ENCODE results near the gene ZBTB46. TPM values are rescaled to one million over a fixed set of nuclear protein-coding genes. Genes with fewer than 3 reads are reported as not detected.

ZBTB46 gene
- total RNA-seq, 2 donors from 2014 or later, result 9.3 to 9.9 TPM

DNA sequence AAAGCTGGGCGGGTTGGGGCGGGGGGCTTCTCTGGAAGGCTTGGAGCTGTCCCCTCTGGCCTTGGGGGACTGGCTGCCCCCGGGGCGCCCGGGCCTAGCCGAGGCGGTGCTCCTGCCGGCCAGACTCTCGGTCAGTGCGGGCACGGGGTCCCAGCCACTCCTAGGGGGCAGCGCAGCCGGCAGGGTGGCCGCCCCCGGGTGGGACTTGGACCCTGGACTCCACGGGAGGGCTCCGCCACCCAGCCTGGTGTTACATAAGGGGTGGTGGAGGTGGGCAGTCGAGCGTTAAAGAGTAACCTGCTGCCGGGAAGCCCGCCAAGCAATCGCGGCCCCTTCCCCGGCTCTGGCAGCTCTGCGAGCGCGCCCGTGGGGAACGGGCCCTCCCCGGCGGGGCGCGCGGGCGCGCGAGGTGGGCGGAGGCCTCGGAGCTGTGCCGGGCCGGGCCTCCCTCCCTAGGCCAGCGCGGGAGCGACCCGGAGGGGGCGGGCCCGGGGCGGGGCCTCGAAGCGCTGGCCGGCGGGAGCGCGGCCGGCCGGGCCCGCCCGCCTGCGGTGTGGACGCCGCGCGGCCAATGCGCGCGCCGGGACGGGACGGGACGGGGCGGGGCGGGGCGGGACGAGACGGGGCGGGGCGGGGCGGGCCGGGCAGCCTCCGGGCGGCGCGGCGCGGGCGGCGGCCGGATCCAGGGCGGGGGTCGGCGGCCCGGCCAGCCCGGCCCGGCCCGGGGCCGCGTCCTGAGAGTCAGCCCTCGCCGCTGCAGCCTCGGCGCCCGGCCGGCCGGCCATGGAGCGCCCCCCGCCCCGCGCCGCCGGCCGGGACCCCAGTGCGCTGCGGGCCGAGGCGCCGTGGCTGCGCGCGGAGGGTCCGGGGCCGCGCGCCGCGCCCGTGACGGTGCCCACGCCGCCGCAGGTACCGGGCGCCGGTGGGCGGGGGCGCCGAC is 91.7 kb downstream of the ZBTB46 start, which contains the start of gene SLC2A4RG:
Gene SLC2A4RG, plus strand, starts transcription at position 647 of the 940 bp plus-strand sequence. Its CDS starts 137 bp downstream, at position 784.
- peaks cover 40% of the 10 kb centered on the region for H3K36me3 ChIP-seq
- H3K27me3 ChIP-seq (replicated peaks; ENCODE audit: insufficient read depth), result no peaks in the 10 kb centered on the region
- peak within 1 kb of the TSS; percentile 89 for H3K4me3 ChIP-seq
- peaks cover 17 to 24% of the 10 kb centered on the region in 2 donors for H3K4me1 ChIP-seq (ENCODE audit: control insufficient read depth in 1 of 2, low read depth in 2 of 2)
- ATAC-seq (ENCODE audit: insufficient number of reproducible peaks, low FRiP score, low read depth), result peak; percentile 56
- peak within 1 kb of the TSS; percentile 81 to 89 for H3K27ac ChIP-seq
- DNase-seq (ENCODE audit: low spot score), result no peak
- no peaks in the 10 kb centered on the region for H3K9me3 ChIP-seq
- TF ChIP-seq, protein P1, sequence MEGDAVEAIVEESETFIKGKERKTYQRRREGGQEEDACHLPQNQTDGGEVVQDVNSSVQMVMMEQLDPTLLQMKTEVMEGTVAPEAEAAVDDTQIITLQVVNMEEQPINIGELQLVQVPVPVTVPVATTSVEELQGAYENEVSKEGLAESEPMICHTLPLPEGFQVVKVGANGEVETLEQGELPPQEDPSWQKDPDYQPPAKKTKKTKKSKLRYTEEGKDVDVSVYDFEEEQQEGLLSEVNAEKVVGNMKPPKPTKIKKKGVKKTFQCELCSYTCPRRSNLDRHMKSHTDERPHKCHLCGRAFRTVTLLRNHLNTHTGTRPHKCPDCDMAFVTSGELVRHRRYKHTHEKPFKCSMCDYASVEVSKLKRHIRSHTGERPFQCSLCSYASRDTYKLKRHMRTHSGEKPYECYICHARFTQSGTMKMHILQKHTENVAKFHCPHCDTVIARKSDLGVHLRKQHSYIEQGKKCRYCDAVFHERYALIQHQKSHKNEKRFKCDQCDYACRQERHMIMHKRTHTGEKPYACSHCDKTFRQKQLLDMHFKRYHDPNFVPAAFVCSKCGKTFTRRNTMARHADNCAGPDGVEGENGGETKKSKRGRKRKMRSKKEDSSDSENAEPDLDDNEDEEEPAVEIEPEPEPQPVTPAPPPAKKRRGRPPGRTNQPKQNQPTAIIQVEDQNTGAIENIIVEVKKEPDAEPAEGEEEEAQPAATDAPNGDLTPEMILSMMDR (IDR thresholded peaks at IDR 0.05), result no peak

DNA sequence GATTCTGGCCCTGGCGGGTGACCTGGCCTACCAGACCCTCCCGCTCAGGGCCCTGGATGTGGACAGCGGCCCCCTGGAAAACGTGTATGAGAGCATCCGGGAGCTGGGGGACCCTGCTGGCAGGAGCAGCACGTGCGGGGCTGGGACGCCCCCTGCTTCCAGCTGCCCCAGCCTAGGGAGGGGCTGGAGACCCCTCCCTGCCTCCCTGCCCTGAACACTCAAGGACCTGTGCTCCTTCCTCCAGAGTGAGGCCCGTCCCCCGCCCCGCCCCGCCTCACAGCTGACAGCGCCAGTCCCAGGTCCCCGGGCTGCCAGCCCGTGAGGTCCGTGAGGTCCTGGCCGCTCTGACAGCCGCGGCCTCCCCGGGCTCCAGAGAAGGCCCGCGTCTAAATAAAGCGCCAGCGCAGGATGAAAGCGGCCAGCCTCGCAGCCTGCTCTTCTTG is 92.4 kb downstream of the ZBTB46 start:
- no peaks in the 10 kb centered on the region for H3K9me3 ChIP-seq
- DNase-seq (ENCODE audit: low spot score) (no peak), ATAC-seq (ENCODE audit: insufficient number of reproducible peaks, low FRiP score, low read depth) (no peak)
- TF ChIP-seq, protein P1 (IDR thresholded peaks at IDR 0.05), result no peak
- peak overlapping the region; percentile 89 for H3K4me3 ChIP-seq
- peaks cover 44% of the 10 kb centered on the region for H3K36me3 ChIP-seq
- peak overlapping the region; percentile 81 to 89 for H3K27ac ChIP-seq
- no peaks in the 10 kb centered on the region for H3K27me3 ChIP-seq (replicated peaks; ENCODE audit: insufficient read depth)
- peaks cover 17 to 24% of the 10 kb centered on the region in 2 donors for H3K4me1 ChIP-seq (ENCODE audit: control insufficient read depth in 1 of 2, low read depth in 2 of 2)

DNA sequence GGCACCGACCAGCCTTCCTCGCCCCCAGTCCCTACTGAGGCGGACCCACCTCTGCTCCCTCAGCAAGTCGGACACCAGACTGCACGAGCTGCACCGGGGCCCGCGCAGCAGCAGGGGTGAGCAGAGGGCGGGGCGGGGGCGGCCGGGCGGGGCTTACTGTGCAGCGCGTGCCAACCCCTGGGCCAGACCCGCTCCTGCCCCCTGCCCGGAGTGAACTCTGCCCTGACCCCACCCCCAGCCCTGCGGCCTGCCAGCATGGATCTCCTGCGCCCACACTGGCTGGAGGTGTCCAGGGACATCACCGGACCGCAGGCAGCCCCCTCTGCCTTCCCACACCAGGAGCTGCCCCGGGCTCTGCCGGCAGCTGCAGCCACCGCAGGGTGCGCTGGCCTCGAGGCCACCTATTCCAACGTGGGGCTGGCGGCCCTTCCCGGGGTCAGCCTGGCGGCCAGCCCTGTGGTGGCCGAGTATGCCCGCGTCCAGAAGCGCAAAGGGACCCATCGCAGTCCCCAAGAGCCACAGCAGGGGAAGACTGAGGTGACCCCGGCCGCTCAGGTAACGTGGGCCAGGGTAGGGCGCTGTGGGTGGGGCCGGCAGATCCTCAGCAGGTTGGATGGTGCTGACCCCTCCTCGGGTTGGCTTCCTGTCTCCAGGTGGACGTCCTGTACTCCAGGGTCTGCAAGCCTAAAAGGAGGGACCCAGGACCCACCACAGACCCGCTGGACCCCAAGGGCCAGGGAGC is 92.9 kb downstream of the ZBTB46 start:
- Histone ChIP-seq H3K4me3 (peak overlapping the region; percentile 89), H3K4me1 (ENCODE audit: control insufficient read depth in 1 of 2, low read depth in 2 of 2) (peaks cover 17 to 24% of the 10 kb centered on the region in 2 donors), H3K27ac (peak overlapping the region in 1 of 2 donors; percentile 89), H3K27me3 (replicated peaks; ENCODE audit: insufficient read depth) (no peaks in the 10 kb centered on the region), H3K36me3 (peaks cover 43% of the 10 kb centered on the region), H3K9me3 (no peaks in the 10 kb centered on the region)
- DNase-seq (ENCODE audit: low spot score), result no peak
- no peak for ATAC-seq (ENCODE audit: insufficient number of reproducible peaks, low FRiP score, low read depth)
- TF ChIP-seq, protein P1 (IDR thresholded peaks at IDR 0.05), result no peak

DNA sequence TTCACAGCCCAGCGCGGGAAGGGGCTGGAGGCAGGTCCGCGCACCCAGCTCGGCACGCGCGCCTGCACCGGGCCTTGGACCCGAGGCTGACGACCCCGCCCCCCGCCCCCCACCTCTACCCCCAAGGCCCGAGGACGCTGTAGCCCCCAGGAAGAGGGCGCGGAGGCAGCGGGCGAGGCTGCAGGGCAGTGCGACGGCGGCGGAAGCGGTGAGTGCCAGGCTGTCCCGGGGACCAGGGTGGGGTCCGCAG is 93.4 kb downstream of the ZBTB46 start:
- Histone ChIP-seq H3K4me3 (peak overlapping the region; percentile 44), H3K9me3 (no peaks in the 10 kb centered on the region), H3K27ac (no peak overlapping the region), H3K27me3 (replicated peaks; ENCODE audit: insufficient read depth) (no peaks in the 10 kb centered on the region), H3K36me3 (peaks cover 39% of the 10 kb centered on the region), H3K4me1 (ENCODE audit: control insufficient read depth in 1 of 2, low read depth in 2 of 2) (peaks cover 17 to 24% of the 10 kb centered on the region in 2 donors)
- no peak for ATAC-seq (ENCODE audit: insufficient number of reproducible peaks, low FRiP score, low read depth)
- TF ChIP-seq, protein P1 (IDR thresholded peaks at IDR 0.05), result no peak
- no peak for DNase-seq (ENCODE audit: low spot score)
